Activated CD4-positive, alpha-beta T cell treated with anti-CD3 and anti-CD28 coated beads for 36 hours (primary cell): Measurements from ENCODE around the gene OR10H1. TPM values are rescaled to one million over a fixed set of nuclear protein-coding genes. Genes with fewer than 3 reads are reported as not detected.
"Not testable (repeated sequence)": the region's sequence is repeated elsewhere in the genome, so short reads cannot be mapped to it uniquely, and the experiment has no call there.

ENCODE experiments used
- ATAC-seq: fragments of 200-7000 bp; cut with Tn5 transposase; one replicate; pipeline ENCODE4 v1.10.0; 2021; ENCODE audit warnings: mild to moderate bottlenecking, moderate library complexity
- CTCF ChIA-PET: fragments of 350-600 bp; sonication (Branson Sonifier 250); formaldehyde crosslinking; loops from one replicate; lab custom pipeline; 2021; ENCODE audit warnings: antibody characterized with exemption; lab: Charles Lee
- POLR2A ChIA-PET: fragments of 350-600 bp; sonication (Branson Sonifier 250); formaldehyde crosslinking; loops from one replicate; lab custom pipeline; 2021; ENCODE audit warnings: antibody characterized with exemption, inconsistent platforms; lab: Charles Lee
- DNase-seq: peaks from one replicate; pipeline ENCODE4 v3.0.0-alpha.2; 2020
- H3K27ac Mint-ChIP-seq: one replicate; pipeline ENCODE4 v1.8.0; 2021; ENCODE audit warnings: mixed read lengths
- H3K27me3 Mint-ChIP-seq: one replicate; pipeline ENCODE4 v1.8.0; 2021; ENCODE audit warnings: mixed read lengths
- H3K36me3 Mint-ChIP-seq: one replicate; pipeline ENCODE4 v1.8.0; 2021; ENCODE audit warnings: low read depth, mixed read lengths
- H3K4me1 Mint-ChIP-seq: one replicate; pipeline ENCODE4 v1.8.0; 2021; ENCODE audit warnings: mixed read lengths
- H3K4me3 Mint-ChIP-seq: one replicate; pipeline ENCODE4 v1.8.0; 2021; ENCODE audit warnings: mild to moderate bottlenecking, moderate library complexity, mixed read lengths
- H3K9me3 Mint-ChIP-seq: one replicate; pipeline ENCODE4 v1.8.0; 2021; ENCODE audit warnings: low read depth, mixed read lengths
- intact Hi-C, 2 experiments: fragments of 100-400 bp; cut with DNase I in 1 of 2; cut with micrococcal nuclease in 1 of 2; formaldehyde crosslinking; loops; one replicate each; pipeline versions ENCODE4 v1.14.2 to v1.15.1; 2022 to 2024; cut with DNase I, micrococcal nuclease
- total RNA-seq, 2 experiments: library from RNA; stranded (reverse); gene quantifications; one replicate each; pipeline ENCODE4 v1.2.3, GENCODE V29; 2021

Gene OR10H1
- total RNA-seq, 2 experiments from 2014 or later, result not detected

DNA sequence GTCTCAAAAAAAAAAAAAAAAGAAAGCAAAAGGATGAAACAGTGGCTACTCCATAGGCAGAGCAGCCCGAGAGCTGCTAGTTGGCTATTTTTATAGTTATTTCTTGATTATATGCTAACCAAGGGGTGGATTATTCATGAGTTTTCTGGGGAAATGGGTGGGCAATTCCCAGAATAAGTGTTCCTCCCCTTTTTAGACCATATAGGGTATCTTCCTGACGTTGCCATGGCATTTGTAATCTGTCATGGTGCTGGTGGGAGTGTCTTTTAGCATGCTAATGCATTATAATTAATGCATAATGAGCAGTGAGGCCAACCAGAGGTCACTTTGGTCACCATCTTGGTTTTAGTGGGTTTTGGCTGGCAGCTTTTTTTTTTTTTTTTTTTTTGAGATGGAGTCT, 25.4 kb upstream of the OR10H1 start:
- H3K27me3 Mint-ChIP-seq, result no peaks in the 10 kb centered on the region
- no peak for ATAC-seq
- ChIA-PET CTCF (interaction anchor here (0.7 kb wide), 1 partner anchor 407 kb away, joined by 3 read pairs; no protein-coding TSS in a partner anchor), POLR2A (no interaction called here)
- H3K4me1 Mint-ChIP-seq, result peaks cover 33% of the 10 kb centered on the region
- H3K9me3 Mint-ChIP-seq, result no peaks in the 10 kb centered on the region
- H3K36me3 Mint-ChIP-seq, result no peaks in the 10 kb centered on the region
- no peak overlapping the region for H3K4me3 Mint-ChIP-seq
- no peak for DNase-seq
- intact Hi-C loops, result no loop called here
- H3K27ac Mint-ChIP-seq, result no peak overlapping the region

DNA sequence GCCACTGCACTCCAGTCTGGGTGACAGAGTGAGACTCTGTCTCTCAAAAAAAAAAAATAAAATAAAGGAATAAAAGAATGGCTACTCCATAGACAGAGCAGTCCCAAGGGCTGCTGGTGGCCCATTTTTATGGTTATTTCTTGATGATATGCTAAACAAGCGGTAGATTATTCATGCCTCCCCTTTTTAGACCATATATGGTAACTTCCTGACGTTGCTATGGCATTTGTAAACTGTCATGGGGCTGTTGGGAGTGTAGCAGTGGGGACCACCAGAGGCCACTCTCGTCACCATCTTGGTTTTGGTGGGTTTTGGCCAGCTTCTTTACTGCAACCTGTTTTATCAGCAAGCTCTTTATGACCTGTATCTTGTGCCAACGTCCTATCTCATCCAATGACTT, 24.4 kb upstream of the OR10H1 start:
- POLR2A ChIA-PET, H3K27ac Mint-ChIP-seq, H3K9me3 Mint-ChIP-seq, CTCF ChIA-PET, H3K27me3 Mint-ChIP-seq, H3K4me3 Mint-ChIP-seq, ATAC-seq, DNase-seq, H3K36me3 Mint-ChIP-seq: not testable (repeated sequence)
- H3K4me1 Mint-ChIP-seq, result peaks cover 30% of the 10 kb centered on the region
- intact Hi-C loops, result loop anchor here (5.0 to 10.0 kb wide), 3 partner anchors 345 to 1427 kb away; partner anchors contain the start of genes BABAM1 (in 1 of the 2), BRD4 (in 1 of the 2) and FAM32A (in 1 of the 2)

DNA sequence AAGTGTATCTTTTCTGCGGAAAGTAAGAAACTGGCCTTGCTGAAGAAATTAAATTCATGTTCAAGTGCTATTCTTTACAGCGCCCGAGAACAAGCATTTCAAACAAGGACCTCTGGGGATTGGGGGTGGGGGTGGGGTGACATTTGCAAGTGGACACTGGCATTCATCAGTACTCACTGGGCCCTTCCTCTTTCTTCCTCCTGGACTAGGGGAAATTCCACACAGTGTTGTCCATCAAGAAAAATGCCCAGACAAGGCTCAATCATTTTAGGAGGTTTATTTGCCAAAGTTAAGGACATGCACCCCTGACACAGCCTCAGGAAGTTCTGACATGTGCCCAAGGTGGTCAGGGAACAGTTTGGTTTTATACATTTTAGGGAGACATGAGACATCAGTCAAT, 22.9 kb upstream of the OR10H1 start:
- CTCF ChIA-PET, result no interaction called here
- Mint-ChIP-seq H3K27me3 (no peaks in the 10 kb centered on the region), H3K4me1 (peaks cover 20% of the 10 kb centered on the region), H3K4me3 (no peak overlapping the region), H3K36me3 (no peaks in the 10 kb centered on the region), H3K9me3 (no peaks in the 10 kb centered on the region), H3K27ac (no peak overlapping the region)
- DNase-seq (no peak), ATAC-seq (no peak)
- POLR2A ChIA-PET, result no interaction called here
- intact Hi-C loops, result loop anchor here (5.0 to 10.0 kb wide), 3 partner anchors 346 to 1429 kb away; partner anchors contain the start of genes BABAM1 (in 1 of the 2), BRD4 (in 1 of the 2) and FAM32A (in 1 of the 2)

DNA sequence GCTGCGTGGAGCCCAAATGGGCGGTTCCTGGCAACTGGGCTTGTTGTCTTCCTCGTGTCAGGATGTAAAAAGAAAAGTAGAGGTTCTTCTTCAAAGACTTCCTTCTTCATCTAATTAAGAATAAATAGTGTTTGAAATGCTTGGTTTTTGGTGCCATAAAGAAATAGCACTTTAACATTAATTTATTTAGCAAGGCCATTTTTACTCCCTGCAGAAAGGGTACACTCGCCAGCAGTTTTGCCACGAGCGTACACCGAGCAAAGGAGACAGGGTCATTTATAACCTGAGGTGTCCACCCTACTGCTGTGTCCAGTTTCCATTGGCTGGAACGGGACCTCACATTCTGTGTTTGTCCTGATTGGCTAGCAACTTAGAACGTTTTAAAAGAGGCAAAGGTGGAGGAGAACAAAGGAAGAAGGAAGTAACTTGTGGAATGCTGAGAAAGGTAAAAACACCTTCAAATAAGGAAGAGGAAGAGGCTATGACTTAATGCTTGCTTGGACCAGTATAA, 21.8 kb upstream of the OR10H1 start:
- POLR2A ChIA-PET, result interaction anchor here (0.7 to 1.0 kb wide), 4 partner anchors 241 to 374 kb away, joined by 3 to 4 read pairs (median 3); no protein-coding TSS in a partner anchor
- no peak for ATAC-seq
- H3K4me3 Mint-ChIP-seq, result peak overlapping the region; percentile 85
- CTCF ChIA-PET, result interaction anchor here (0.7 kb wide), 1 partner anchor 235 kb away, joined by 3 read pairs; no protein-coding TSS in a partner anchor
- intact Hi-C loops, result loop anchor here (1.0 to 10.0 kb wide), 14 partner anchors 164 to 1430 kb away; partner anchors contain the start of genes AKAP8 (in 1 of the 2), AP1M1 (in 1 of the 2), BABAM1 (in 1 of the 2) and BRD4 (in 1 of the 2)
- peaks cover 15% of the 10 kb centered on the region for H3K4me1 Mint-ChIP-seq
- H3K36me3 Mint-ChIP-seq, result no peaks in the 10 kb centered on the region
- no peaks in the 10 kb centered on the region for H3K27me3 Mint-ChIP-seq
- peak overlapping the region; percentile 98 for H3K27ac Mint-ChIP-seq
- DNase-seq, result no peak
- no peaks in the 10 kb centered on the region for H3K9me3 Mint-ChIP-seq

DNA sequence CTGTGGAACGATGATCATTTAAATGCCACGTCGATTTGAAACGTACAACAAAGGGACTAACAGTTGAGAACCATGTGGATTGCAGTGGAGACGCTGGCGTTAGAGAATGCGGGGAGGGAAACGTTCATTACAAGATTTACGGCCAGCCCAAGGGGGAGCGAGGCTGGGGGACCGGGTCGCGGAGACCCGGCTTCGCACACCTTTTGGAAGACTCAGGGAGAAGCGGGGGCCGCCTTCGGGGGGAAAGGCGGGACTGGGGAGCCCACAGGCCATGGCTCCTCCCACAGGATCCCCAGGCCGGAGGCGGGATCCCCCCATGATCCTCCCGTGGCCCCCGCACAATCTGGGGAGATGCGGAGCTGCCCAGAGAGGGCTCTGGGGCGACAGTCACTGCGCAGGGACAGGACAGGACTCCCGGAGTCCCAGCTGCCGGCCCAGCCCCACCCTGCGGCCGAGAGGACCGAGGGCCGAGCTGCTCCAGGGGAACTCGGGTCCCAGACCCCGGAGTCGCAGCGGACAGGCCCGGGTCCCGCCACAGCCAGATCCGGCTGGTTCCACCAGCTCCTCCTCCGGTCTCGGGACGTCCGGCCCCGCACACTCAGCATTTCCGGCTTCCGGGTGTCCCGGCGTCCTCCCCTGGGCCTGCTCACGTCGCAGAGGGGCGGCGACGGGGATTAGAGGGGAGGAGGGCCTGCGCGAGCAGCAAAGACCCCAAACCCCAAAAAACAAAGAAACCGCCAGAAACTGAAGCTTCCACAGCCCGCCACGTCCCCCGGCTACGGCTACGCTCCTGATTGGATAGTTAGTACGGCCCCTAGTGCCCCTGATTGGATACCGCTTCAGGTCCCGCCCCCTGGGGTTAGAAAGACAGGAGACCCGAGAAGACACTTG, 21.1 kb upstream of the OR10H1 start:
- Mint-ChIP-seq H3K4me3 (peak overlapping the region; percentile 85), H3K36me3 (no peaks in the 10 kb centered on the region), H3K9me3 (no peaks in the 10 kb centered on the region), H3K4me1 (peaks cover 15% of the 10 kb centered on the region), H3K27ac (peak overlapping the region; percentile 98), H3K27me3 (no peaks in the 10 kb centered on the region)
- DNase-seq (peak; percentile 96), ATAC-seq (peak; percentile 96)
- CTCF ChIA-PET, result interaction anchor here (0.7 kb wide), 1 partner anchor 235 kb away, joined by 3 read pairs; no protein-coding TSS in a partner anchor
- intact Hi-C loops, result loop anchor here (1.0 to 10.0 kb wide), 17 partner anchors 164 to 1431 kb away; partner anchors contain the start of genes FAM32A (in 2 of the 2), AKAP8 (in 1 of the 2), AP1M1 (in 1 of the 2) and BABAM1 (in 1 of the 2)
- POLR2A ChIA-PET, result interaction anchor here (0.6 to 1.0 kb wide), 6 partner anchors 18 to 373 kb away, joined by 3 to 4 read pairs (median 3); no protein-coding TSS in a partner anchor

DNA sequence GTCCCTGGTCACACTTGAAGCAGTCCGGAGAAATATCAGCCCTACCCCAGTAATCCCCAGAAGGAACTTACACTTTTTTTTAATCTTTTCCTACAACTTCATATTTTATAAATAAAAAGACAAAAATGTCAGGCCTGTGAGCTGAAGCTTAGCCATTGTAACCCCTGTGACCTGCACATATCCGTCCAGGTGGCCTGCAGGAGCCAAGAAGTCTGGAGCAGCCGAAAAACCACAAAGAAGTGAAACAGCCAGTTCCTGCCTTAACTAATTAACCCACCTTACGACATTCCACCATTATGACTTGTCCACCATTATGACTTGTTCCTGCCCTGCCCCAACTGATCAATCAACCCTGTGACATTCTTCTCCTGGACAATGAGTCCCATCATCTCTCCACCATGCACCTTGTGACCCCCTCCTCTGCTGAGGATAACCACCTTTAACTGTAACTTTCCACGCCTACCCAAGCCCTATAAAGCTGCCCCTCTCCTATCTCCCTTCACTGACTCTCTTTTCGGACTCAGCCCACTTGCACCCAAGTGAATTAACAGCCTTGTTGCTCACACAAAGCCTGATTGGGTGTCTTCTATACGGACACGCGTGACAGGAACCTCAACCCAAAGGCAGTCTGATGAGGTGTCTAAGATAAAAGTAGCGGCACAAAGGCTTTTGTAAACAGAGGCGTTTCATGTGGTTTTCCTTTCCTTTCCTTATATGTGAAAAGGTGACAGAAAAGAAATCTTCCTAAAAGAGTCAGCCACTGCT, 20.3 kb upstream of the OR10H1 start:
- Mint-ChIP-seq H3K4me1 (peaks cover 15% of the 10 kb centered on the region), H3K4me3 (peak overlapping the region; percentile 85), H3K27ac (peak overlapping the region; percentile 98)
- ATAC-seq (peak; percentile 24), DNase-seq (peak; percentile 61)
- H3K36me3 Mint-ChIP-seq, CTCF ChIA-PET, POLR2A ChIA-PET, H3K27me3 Mint-ChIP-seq, H3K9me3 Mint-ChIP-seq: not testable (repeated sequence)
- intact Hi-C loops, result loop anchor here (1.0 to 10.0 kb wide), 16 partner anchors 165 to 1432 kb away; partner anchors contain the start of genes FAM32A (in 2 of the 2), AKAP8 (in 1 of the 2), AP1M1 (in 1 of the 2) and BABAM1 (in 1 of the 2)

DNA sequence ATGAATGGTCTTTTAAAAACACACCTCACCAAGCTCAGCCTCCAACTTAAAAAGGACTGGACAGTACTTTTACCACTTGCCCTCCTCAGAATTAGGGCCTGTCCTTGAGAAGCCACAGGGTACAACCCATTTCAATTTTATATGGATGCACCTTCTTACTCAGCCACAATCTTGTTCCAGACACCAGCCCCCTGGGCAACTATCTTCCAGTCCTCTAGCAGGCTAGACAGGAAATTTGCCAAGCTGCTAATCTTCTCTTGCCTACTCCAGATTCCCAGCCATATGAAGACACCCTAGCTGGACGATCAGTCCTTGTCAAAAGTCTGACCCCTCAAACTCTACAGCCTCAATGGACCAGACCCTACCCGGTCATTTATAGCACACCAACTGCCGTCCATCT, 18.8 kb upstream of the OR10H1 start:
- CTCF ChIA-PET, H3K9me3 Mint-ChIP-seq, H3K27me3 Mint-ChIP-seq, POLR2A ChIA-PET, H3K27ac Mint-ChIP-seq, DNase-seq, ATAC-seq, H3K36me3 Mint-ChIP-seq, H3K4me3 Mint-ChIP-seq: not testable (repeated sequence)
- H3K4me1 Mint-ChIP-seq, result peaks cover 15% of the 10 kb centered on the region
- intact Hi-C loops, result loop anchor here in 1 of 2 experiments (10.0 kb wide), 1 partner anchor 351 kb away; the partner anchor contains the start of gene FAM32A

DNA sequence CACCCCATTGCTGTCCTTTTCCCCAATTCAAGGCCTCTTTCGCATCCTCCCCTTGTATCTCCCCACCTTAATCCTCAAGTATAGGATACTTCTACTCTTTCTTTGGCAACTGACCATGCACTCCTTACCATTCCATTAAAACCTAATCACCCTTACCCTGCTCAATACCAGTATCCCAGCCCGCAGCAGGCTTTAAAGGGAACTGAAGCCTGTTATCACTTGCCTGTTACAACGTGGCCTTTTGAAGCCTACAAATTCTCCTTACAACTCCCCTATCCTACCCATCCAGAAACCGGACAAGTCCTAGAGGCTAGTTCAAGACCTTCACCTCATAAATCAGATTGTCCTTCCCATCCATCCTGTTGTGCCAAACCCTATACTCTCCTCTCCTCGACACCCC, 16.2 kb upstream of the OR10H1 start:
- Mint-ChIP-seq H3K36me3 (no peaks in the 10 kb centered on the region), H3K4me3 (no peak overlapping the region), H3K27me3 (no peaks in the 10 kb centered on the region), H3K27ac (no peak overlapping the region), H3K4me1 (peaks cover 9% of the 10 kb centered on the region), H3K9me3 (no peaks in the 10 kb centered on the region)
- POLR2A ChIA-PET, result no interaction called here
- ATAC-seq (no peak), DNase-seq (no peak)
- CTCF ChIA-PET, result no interaction called here
- intact Hi-C loops, result loop anchor here in 1 of 2 experiments (10.0 kb wide), 1 partner anchor 353 kb away; the partner anchor contains the start of gene FAM32A

DNA sequence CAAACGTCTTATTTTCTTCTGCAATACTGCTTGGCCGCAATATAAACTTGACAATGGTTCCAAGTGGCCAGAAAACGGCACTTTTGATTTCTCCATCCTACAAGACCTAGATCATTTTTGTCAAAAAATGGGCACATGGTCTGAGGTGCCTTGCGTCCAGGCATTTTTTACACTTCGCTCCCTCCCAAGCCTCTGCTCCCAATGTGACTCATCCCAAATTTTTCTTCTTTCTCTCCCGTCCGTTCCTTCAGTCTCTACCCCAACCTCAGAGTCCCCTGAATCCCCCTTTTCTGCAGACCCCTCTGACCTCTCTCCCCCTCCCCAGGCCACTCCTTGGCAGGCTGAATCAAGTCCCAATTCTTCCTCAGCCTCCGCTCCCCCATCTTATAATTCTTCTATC, 14.3 kb upstream of the OR10H1 start:
- no peak for DNase-seq
- H3K27me3 Mint-ChIP-seq, result no peaks in the 10 kb centered on the region
- ChIA-PET POLR2A (no interaction called here), CTCF (interaction anchor here (0.7 to 1.1 kb wide), 2 partner anchors 14 to 608 kb away, joined by 3 to 4 read pairs; no protein-coding TSS in a partner anchor)
- H3K36me3 Mint-ChIP-seq, result no peaks in the 10 kb centered on the region
- no peaks in the 10 kb centered on the region for H3K9me3 Mint-ChIP-seq
- no peak for ATAC-seq
- no peak overlapping the region for H3K27ac Mint-ChIP-seq
- no peaks in the 10 kb centered on the region for H3K4me1 Mint-ChIP-seq
- H3K4me3 Mint-ChIP-seq, result no peak overlapping the region
- intact Hi-C loops, result loop anchor here in 1 of 2 experiments (10.0 kb wide), 1 partner anchor 355 kb away; the partner anchor contains the start of gene FAM32A

DNA sequence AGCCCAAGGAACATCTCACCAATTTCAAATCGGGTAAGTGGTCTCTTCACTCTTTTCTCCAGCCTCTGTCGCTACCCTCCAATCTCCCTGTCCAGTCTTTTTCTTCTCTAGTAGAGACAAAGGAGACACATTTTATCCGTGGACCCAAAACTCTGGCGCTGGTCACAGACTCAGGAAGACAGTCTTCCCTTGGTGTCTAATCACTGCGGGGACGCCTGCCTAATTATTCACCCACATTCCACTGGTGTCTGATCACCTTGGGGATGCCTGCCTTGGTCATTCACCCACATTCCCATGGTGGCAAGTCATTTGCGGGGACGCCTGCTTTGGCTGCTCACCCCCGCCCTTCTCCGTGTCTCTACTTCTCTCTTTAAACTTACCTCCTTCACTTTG, 13.8 kb upstream of the OR10H1 start:
- CTCF ChIA-PET, result no interaction called here
- Mint-ChIP-seq H3K9me3 (no peaks in the 10 kb centered on the region), H3K27me3 (no peaks in the 10 kb centered on the region), H3K4me3 (no peak overlapping the region), H3K36me3 (no peaks in the 10 kb centered on the region), H3K27ac (no peak overlapping the region), H3K4me1 (no peaks in the 10 kb centered on the region)
- DNase-seq, result no peak
- intact Hi-C loops, result no loop called here
- ATAC-seq, result no peak
- POLR2A ChIA-PET, result no interaction called here
